ENCODE results near the gene TBC1D14.
"Not testable (repeated sequence)": the region's sequence is repeated elsewhere in the genome, so short reads cannot be mapped to it uniquely, and the experiment has no call there.

The TBC1D14 gene

DNA sequence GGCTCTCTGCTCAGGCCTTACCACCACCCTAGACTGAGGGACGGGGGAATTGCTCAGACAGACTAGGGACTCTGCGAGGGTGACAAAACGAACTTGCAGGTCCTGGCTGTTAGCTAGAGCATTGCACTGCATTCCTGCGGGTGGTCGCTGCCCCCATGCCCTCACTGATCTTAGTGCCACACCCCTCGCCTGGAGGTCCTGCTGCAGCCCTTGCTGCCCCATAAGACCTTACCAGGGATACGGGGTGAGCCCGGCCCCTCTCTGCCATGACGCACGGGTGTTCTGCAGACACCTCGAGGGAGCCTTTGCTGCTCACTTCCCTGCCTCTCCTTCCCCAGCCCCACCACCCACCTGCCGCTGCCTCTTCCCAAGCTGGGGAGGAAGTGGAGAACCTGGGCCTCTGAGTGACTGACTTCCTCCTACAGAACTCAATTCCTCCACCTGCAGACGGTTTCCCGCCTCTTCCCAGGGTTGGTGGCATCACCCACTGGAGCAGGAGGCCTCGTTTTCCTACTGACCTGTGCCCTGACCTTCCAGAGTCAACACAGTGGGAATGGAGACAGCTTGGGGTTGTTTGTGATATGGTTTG lies 19.8 kb upstream of the TBC1D14 start:
- DNase-seq (ENCODE audit: low spot score): no peak
- FAIRE-seq: no peak

DNA sequence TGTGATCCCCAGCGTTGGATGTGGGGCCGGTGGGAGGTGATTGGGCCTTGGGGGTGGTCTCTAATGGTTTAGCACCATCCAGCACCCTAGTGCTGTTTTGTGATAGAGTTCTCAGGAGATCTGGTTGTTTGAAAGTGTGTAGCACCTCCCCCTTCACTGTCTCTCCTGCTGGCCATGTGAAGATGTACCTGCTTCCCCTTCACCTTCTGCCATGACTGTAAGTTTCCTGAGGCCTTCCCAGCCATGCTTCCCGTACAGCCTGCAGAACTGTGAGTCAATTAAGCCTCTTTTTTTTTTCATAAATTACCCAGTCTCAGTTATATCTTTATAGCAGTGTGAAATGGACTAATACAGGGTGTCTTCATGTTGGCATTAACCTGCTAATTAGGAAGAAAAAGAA lies 19.3 kb upstream of the TBC1D14 start:
- no peak for FAIRE-seq
- DNase-seq (ENCODE audit: low spot score): no peak

DNA sequence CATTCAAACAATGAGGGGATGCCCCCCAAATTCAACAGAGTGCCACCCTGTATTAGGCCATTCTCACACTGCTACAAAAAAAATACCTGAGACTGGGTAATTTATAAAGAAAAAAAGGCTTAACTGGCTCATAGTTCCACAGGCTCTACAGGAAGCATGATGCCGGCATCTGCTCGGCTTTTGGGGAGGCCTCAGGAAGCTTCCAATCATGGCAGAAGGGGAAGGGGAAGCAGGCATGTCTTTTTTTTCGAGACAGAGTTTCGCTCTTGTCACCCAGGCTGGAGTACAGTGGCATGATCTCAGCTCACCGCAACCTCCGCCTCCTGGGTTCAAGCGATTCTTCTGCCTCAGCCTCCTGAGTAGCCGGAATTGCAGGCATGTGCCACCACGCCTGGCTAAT lies 18.7 kb upstream of the TBC1D14 start:
- not testable (repeated sequence) for DNase-seq (ENCODE audit: low spot score); FAIRE-seq

DNA sequence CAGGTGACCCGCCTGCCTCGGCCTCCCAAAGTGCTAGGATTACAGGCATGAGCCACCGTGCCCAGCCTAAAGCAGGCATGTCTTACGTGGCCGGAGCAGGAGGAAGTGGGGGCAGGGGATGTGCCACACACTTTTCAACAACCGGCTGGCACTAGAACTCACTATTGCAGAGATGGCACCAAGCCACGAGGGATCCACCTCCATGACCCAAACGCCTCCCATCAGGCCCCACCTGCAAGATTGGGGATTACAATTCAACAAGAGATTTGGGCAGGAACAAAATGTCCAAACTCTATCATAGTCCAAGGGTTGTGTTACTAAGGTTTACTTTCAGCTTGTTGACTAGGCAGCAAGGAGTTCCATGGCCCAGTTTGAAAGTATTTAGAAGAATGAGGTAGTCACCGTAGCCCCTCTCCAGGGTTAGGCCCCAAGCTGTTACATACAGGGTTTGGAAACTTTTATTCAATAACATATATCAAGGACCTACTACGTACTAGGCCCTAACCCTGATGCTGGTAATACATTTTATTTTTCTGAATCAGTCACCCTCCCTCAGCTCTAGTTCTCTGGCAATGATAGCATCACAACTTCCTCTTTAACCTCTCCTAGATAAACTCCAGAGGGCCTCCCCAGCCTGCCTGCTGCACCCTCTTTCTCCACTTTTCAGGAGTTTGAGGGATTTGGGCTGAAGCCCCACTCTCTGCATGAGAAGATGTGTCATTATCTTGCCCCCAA lies 18.0 kb upstream of the TBC1D14 start:
- DNase-seq (ENCODE audit: low spot score) (no peak), FAIRE-seq (no peak)

DNA sequence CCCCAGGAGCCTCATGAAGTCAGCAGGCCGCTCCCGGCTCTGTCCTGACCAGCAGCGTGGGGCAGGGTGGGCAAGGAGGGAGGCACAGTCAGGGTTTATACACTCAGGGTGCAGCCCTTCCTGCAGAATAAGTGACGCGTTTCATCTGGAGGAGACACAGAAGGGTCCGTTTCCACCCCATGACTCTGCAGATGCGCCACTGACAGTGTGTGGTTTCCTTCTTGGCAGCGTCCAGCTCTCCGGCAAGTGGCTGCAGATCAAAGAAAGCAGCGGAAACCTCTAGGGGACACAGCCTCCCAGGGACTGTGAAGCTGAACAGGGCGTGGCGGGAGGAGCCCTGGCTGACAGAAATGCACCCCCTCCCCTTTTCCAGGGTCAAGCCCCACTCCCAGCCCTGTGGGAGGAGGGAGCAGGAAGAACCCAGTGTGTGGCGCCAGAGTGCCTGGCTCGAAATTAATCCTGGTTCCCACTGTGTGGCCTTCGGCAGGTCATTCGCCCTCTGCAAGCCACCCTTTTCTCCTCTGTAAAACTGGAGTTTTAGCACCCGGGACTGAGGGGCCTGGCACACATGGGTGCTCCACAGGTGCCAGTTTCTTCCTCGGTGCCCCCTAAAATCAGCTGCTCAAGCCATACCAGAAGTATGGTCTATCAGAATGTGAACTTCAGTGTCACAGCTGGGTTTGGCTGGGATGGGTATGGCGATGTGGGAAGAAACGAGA lies 17.3 kb upstream of the TBC1D14 start:
- FAIRE-seq (peak; percentile 79), DNase-seq (ENCODE audit: low spot score) (peak; percentile 83)

DNA sequence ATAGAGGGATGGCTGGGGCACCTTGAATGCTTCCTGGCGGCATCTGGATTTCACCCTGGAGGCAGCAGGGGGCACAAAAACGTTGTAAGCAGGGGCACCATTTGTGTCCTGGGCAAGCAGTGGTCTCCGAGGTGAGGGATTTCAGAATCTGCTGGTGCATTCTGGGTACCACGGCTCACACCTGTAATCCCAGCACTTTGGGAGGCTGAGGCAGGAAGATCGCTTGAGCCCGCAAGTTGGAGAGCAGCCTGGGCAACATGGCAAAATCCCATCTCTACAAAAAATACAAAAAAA lies 16.8 kb upstream of the TBC1D14 start:
- FAIRE-seq (no peak), DNase-seq (ENCODE audit: low spot score) (no peak)

DNA sequence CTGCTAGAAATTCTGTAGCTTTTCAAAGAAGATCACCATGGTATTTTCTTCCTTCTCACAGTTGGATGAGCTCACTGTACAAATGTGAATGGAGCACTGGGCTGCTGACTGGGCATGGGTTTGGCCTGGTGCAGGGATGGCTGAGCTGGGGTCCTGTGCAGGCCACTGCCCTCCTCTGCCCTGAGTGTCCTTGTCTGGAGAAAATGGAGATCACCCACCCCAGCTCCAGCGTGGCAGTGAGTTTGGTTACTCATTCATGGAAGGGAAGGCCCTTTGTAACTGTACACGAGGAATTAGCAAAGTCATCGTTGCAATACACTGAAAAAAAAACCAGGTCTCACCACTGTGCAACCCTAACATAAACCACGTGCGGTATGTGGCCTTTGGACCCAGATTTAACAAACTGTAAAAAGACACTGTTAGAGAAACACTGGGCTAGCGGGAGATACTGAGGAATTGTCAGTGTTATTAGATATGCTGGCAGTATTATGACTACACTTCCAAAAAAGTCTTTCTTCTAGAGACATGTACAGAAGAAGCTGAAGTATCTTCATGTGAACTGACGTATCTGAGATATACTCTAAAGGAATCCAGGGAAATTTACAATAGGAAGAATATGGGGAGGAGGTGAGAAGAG lies 16.1 kb upstream of the TBC1D14 start:
- FAIRE-seq (peak; percentile 87), DNase-seq (ENCODE audit: low spot score) (peak; percentile 77)

DNA sequence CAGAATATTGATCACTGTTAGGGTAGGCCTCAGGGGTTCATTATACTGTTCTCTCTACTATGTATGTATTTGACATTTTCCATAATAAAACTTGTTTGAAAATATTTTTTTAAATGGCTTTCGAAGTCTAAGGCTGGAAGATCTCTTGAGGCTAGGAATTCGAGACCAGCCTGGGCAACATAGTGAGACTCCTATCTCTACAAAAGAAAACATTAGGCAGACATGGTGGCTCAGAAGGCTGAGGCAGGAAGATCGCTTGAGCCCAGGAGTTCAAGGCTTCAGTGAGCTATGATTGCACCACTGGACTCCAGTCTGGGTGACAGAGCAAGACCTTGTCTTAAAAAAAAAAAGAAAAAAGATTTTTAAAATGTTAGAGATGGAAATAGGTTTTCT lies 15.5 kb upstream of the TBC1D14 start:
- FAIRE-seq (no peak), DNase-seq (ENCODE audit: low spot score) (no peak)

DNA sequence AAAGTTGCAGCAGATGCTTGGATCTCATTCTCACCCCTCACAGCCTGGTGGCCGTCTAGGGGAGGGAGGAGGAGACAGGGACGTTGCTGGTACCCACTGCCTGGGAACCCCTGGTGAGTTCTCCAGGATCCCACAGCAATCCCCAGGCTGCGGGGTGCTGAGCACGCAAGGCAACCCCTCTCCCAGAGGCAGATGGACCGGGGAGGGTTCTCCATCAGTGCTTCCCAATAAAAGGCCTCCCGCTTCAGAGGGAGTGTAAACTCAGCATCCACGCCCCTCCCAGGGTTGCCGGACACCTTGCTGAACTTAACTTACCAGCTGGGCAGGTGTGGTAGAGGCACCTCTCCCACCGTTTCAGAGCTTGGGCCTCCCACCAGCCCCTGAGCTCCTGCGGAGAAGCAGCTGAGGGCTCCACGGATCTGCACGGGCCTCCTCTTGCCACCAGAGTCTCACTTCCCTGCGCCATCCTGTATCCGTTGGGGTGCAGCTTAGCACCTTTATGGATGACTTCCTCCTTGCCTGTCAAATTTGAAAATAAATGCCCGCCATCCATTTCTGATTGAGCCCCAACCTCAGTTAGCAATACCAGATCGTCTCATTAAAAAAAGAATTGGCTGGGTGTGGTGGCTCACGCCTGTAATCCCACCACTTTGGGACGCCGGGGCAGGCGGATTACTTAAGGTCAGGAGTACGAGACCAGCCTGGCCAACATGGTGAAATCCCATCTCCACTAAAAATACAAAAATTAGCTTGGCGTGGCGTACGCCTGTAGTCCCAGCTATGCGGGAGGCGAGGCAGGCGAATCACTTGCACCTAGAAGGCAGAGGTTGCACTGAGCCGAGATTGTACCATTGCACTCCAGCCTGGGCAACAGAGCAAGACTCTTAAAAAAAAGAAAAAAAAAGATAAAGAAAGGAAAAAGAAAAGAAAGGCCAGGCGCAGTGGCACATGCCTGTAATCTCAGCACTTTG lies 14.8 kb upstream of the TBC1D14 start:
- DNase-seq (ENCODE audit: low spot score) (no peak), FAIRE-seq (no peak)

DNA sequence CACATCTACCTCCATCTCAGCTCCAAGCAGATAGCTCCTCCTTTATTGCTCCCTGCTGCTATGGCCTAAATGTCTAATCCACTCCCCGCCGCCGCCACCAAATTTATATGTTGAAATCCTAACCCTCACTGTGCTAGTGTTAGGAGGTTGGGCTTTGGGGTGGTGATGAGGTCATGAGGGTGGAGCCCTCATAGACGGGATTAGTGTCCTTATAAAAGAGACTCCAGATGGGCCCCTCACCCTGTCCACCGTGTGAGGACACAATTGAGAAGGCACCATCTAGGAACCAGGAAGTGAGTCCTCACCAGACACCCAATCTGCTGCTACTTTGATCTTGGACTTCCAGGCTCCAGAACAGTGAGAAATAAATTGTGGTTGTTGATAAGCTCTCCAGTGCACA lies 13.6 kb upstream of the TBC1D14 start:
- no peak for FAIRE-seq
- DNase-seq (ENCODE audit: low spot score): no peak

DNA sequence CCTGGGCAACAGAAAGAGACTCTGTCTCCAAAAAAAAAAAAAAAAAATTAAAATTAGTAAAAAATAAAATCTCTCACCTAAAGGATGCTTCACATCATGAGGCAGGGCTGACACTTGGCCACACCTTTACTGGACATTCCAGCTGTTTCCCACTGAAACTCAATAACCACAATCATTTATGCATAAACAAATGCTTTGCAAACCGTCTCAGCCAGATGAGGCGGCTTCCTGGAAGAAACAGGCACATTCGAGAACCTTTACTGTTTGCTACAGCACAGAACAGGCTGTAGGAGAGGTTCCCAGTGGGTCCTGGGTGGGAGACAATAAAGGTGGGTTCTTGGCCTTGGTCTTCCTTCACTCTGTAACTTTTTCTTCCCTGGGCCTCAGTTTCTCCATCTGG lies 10.9 kb upstream of the TBC1D14 start:
- FAIRE-seq (no peak), DNase-seq (ENCODE audit: low spot score) (no peak)

DNA sequence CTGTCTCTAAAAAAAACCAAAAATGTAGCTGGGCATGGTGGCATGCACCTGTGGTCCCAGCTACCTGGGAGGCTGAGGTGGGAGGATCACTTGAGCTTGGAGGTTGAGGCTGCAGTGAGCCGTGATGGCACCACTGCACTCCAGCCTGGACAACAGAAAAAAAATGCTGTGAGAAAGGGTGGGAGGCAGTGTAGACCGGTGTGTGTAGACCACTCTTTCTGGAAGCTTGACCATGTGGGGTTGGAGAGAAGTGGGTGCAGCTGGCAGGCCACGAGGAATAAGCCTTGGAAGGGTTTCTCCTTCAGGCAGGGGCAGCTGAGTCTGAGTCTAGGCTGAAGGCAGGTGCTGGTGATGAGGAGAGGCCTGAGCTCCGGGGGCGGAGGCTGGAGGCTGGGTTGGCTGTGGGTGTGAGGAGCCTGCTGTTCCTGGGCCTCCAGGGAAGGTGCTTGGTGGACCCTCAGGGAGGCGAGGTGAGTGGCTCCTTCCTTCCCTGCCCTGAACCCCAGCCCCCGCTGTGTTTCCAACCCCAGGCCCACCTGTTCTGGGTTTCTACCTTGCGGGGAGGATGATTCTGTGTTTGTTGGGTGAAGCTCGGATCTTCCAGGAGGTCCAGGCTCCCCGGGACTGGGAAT lies 9.3 kb upstream of the TBC1D14 start:
- DNase-seq (ENCODE audit: low spot score): no peak
- FAIRE-seq: no peak

DNA sequence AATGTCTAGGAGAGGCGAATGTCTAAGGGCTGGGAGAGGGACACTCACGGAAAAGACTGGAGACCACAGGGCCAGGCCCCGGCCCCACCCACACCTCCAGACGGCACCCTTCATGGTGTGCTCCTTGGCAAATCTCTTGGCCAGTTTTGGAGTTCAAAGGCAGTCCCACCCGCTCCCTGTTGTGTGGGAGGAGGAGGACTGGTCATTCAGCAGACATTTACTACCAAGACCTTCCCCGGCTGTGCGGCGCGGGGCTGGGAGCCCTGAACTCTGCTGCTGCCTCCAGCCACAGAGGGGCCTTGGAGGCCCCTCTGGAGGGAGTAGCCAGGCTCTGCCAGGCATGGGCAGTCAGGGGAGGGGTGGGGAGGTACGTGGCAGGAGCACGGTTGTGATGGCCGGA lies 8.7 kb upstream of the TBC1D14 start:
- FAIRE-seq (no peak), DNase-seq (ENCODE audit: low spot score) (no peak)

DNA sequence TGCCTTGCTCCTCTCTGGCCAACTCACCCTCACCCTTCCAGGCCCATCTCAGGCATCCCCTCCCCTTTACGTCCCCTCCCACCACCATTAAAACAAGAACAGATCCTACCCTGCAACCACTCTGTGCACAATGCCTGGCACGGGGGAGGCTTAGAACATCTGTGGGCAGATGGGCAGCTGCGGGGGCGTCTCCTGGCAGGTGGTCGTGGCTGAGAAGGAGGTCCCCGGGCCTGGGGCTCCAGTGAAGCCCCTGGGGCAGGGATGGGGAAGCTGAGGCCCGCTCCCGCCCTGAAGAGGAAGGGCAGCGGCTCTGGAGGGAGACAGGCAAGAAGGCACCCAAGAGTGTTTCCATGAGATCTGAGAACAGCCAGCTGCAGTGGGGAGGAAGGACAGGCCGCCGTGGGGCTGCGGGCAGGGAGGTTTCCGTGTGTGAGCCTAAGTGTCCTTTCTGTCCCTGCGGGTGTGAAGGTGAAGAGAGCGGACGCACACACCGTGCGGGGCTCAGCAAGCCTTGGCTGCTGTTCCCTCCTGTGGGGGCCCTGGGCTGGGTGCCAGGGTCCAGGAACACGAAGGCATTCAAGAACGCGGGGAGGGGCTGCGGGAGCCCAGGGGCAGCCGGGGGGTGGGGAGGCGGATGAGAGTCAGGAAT lies 7.8 kb upstream of the TBC1D14 start:
- no peak for FAIRE-seq

DNA sequence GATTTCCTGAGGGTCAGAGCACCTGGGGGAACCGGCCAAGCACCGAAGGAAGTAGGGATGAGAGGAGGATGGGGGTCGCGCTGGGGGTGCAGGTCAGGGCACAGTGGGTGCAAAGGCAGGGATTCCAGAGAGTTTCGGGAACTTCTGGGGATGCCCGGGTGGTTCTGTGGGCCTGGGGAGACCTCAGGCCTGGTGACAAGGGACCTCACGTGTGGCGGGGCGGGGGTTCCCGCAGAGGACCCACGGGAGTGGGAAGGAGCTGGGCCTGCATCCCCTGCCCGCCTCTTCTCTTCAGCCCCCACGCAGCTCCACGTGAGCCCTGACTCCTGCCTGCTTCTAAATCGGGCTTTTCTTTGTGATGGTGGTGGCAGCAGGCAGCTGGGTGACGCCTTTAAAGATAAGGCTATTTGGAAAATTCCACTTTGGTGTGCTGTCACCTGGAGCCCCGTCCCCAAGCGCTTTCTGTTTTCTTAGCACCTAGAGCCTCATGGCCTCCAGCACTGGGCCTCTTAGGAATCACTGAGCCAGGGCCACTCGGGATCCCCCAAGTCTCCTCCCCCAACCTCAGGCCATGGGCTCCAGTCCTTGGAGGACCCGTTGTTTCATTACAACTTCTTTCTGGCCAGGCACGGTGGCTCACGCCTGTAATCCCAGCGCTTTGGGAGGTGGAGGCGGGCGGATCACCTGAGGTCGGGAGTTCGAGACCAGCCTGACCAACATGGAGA lies 7.1 kb upstream of the TBC1D14 start:
- no peak for FAIRE-seq
- no peak for DNase-seq (ENCODE audit: low spot score)

More for the DNA sequence above, 7.8 kb upstream of the TBC1D14 start:
- no peak for DNase-seq (ENCODE audit: low spot score)

DNA sequence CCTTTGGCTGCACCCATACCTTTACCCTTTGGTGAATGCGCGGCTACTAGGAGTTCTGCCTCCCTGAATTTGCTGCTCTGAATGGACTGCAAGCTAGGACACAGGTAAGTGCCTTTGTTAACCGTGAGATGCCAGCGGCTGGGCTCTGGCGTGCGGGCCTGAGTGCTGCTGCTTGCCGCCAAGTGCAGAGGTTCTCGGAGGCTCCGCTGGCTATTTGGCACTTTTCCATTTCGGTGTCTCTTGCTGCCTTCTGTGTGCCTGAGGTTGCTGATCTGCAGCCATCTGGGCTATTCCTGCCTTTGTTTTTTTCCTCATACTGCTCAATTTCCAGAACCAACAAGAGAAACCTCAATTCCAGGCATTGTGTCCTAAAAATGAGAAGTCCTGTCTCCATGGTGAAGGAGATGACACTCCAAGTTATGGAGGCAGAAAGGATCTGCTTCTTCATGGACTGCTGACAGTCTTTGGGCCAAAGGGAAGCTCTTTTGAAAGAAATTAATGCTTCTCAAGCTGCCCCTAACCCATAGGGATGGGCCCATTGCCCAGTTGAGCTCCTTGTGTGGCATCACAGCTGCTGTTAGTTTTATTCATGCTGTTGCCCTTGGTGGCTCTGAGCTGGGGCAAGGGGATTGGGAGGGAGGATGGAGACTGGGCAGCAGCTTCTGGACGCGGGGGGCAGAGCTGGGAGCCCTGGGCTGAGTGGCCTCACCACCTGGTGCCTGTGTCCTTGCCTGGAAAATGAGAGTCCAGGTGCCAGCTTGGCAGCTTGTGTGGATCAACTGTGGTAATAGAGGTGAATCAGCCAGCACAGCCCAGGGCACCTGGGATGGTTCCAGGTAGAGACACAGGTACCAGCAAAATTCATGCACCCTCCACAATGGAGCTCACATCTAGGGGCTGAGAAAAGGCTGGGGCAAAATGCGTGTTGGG lies 3.8 kb upstream of the TBC1D14 start:
- DNase-seq (ENCODE audit: low spot score): no peak
- no peak for FAIRE-seq

DNA sequence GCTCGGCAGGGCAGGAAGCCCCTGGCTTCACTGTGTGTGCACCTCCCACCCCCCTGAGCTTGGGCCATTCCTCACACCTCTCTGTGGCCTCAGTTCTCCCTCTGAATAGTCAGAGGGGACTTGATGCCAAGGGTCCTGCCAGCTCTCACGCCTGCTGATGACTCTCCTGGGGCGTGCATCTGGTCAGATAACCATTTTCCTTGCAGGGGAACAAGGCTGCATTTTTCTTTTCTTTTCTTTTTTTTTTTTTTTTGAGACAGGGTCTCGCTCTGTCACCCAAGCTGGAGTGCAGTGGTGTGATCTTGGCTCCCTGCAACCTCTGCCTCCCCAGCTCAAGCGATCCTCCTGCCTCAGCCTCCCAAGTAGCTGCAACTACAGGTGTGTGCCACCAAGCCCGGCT lies 3.1 kb upstream of the TBC1D14 start:
- FAIRE-seq; DNase-seq (ENCODE audit: low spot score): not testable (repeated sequence)

DNA sequence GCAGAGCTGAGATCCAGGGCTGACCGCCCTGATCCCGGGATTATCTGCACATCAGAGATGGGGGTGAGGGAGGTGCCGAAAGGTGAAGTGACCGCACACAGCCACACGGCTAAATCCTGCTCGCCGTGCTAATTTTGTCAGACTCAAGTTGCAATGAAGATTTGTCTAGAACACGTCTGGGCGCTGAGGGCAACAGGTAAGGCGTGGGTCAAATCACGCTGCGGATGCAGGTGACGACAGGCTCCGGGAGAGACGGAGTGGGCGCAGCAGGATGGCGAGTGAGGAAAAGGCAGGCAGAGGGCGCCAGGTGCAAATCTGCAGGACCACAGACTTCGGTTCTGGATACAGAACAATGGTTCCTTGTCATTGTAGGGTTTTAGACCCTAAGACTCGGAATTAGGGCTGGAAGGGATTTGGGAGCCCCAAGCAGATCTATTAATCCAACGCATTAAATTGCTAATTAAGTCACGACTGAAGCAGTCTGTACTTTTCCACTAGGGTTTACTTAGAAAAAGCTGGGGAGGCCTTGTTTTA lies 1.9 kb upstream of the TBC1D14 start:
- DNase-seq (ENCODE audit: low spot score): no peak
- no peak for FAIRE-seq
